HFFc6 (cell line): Measurements from ENCODE around the gene DICER1. TPM values are rescaled to one million over a fixed set of nuclear protein-coding genes. Genes with fewer than 3 reads are reported as not detected.

Experiments
- DNase-seq: peaks from one replicate; pipeline ENCODE4 v3.0.0-alpha.2; 2018
- H3K27ac Mint-ChIP-seq: 2 replicates; pipeline ENCODE4 v1.8.0; 2020; ENCODE audit warnings: mild to moderate bottlenecking, mixed read lengths
- H3K27me3 Mint-ChIP-seq: 2 replicates; pipeline ENCODE4 v1.8.0; 2021; ENCODE audit warnings: mild to moderate bottlenecking, moderate library complexity, mixed read lengths; ENCODE audit not compliant: insufficient read depth
- H3K36me3 Mint-ChIP-seq: 2 replicates; pipeline ENCODE4 v1.8.0; 2021; ENCODE audit warnings: low read depth, mixed read lengths
- H3K4me1 Mint-ChIP-seq: 2 replicates; pipeline ENCODE4 v1.8.0; 2020; ENCODE audit warnings: low read depth, mixed read lengths
- H3K4me3 Mint-ChIP-seq: 2 replicates; pipeline ENCODE4 v1.8.0; 2020; ENCODE audit warnings: mild to moderate bottlenecking, moderate library complexity, mixed read lengths
- H3K9me3 Mint-ChIP-seq: 2 replicates; pipeline ENCODE4 v1.8.0; 2020; ENCODE audit warnings: mild to moderate bottlenecking, mixed read lengths
- CTCF ChIP-seq: fragments of 200-600 bp; sonication (generic); IDR thresholded peaks from 2 replicates; pipeline ENCODE4 v1.5.0; 2021; ENCODE audit warnings: antibody characterized with exemption, mild to moderate bottlenecking
- total RNA-seq, 6 experiments: library from RNA; stranded (reverse); fragmentation: NEBNext Ultra II Directional; extraction: Animal tissue kit (Norgen Biotek cat#: 25700); gene quantifications; 2 replicates in 1 of 6; 3 replicates in 5 of 6; pipeline ENCODE4 v1.2.3, GENCODE V29; 2021

The DICER1 gene
- total RNA-seq, 6 experiments from 2014 or later = 34.0 to 40.0 (median 37.6) TPM

- DNase-seq = no peak
- no peaks in the 10 kb centered on the region for H3K36me3 Mint-ChIP-seq
- H3K27ac Mint-ChIP-seq = no peak overlapping the region
- H3K4me1 Mint-ChIP-seq = peaks cover 10% of the 10 kb centered on the region; the same call in 1 of the 2 replicates
- H3K4me3 Mint-ChIP-seq = peak overlapping the region; percentile 67; the same call in 1 of the 2 replicates
- no peaks in the 10 kb centered on the region for H3K9me3 Mint-ChIP-seq
- H3K27me3 Mint-ChIP-seq = peaks cover 9% of the 10 kb centered on the region
- TF ChIP-seq CTCF = no peak
These were observed 98.8 kb downstream of the DICER1 start for GRCh38 chr14:95058491-95058890.

- no peak for DNase-seq
- TF ChIP-seq CTCF = no peak
- Mint-ChIP-seq H3K36me3 (no peaks in the 10 kb centered on the region), H3K9me3 (no peaks in the 10 kb centered on the region), H3K4me3 (no peak overlapping the region), H3K27ac (no peak overlapping the region), H3K27me3 (peaks cover 9% of the 10 kb centered on the region), H3K4me1 (peaks cover 10% of the 10 kb centered on the region; the same call in 1 of the 2 replicates)
These were observed 99.5 kb downstream of the DICER1 start for GRCh38 chr14:95057851-95058250.

- no peak overlapping the region for H3K4me3 Mint-ChIP-seq
- no peak overlapping the region for H3K27ac Mint-ChIP-seq
- no peaks in the 10 kb centered on the region for H3K9me3 Mint-ChIP-seq
- peaks cover 10% of the 10 kb centered on the region; the same call in 1 of the 2 replicates for H3K4me1 Mint-ChIP-seq
- no peak for DNase-seq
- peaks cover 9% of the 10 kb centered on the region for H3K27me3 Mint-ChIP-seq
- no peak for TF ChIP-seq CTCF
- no peaks in the 10 kb centered on the region for H3K36me3 Mint-ChIP-seq
These were observed 100.2 kb downstream of the DICER1 start for GRCh38 chr14:95057147-95057546.

DNA sequence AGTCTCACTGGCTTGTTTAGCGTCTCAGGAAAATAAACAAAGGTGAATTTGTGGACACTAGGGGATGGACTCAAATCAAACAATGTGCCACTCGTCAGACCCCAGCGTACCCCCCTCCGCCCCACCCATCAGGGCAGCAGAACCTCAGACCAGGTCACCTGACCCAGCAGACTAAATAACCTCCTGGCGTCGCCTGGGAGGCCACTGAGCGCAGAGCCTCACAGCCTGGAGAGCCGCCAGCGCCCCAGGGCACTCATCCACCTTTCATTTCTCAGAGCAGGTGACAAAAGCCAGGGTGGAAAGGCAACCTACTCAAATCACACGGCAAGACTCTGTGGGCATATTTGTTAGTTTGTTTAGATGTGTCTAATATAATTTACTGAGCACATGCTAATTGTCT lies 100.9 kb downstream of the DICER1 start:
- Mint-ChIP-seq H3K4me3 (no peak overlapping the region), H3K27ac (no peak overlapping the region)

GRCh38 chr14:95055318-95055717 lies 102.0 kb downstream of the DICER1 start:
- Mint-ChIP-seq H3K4me3 (no peak overlapping the region), H3K36me3 (no peaks in the 10 kb centered on the region), H3K4me1 (peaks cover 10% of the 10 kb centered on the region; the same call in 1 of the 2 replicates), H3K27ac (no peak overlapping the region), H3K27me3 (peaks cover 4% of the 10 kb centered on the region), H3K9me3 (no peaks in the 10 kb centered on the region)
- no peak for DNase-seq
- TF ChIP-seq CTCF = no peak

More for the DNA sequence above, 100.9 kb downstream of the DICER1 start:
- DNase-seq = no peak
- Mint-ChIP-seq H3K4me1 (peaks cover 10% of the 10 kb centered on the region; the same call in 1 of the 2 replicates), H3K9me3 (no peaks in the 10 kb centered on the region), H3K27me3 (peaks cover 9% of the 10 kb centered on the region), H3K36me3 (no peaks in the 10 kb centered on the region)
- no peak for TF ChIP-seq CTCF
